Smooth muscle cell (in vitro differentiated cells): ENCODE results near the gene INTS4. TPM values are rescaled to one million over a fixed set of nuclear protein-coding genes. Genes with fewer than 3 reads are reported as not detected.
"Not testable (repeated sequence)": the region's sequence is repeated elsewhere in the genome, so short reads cannot be mapped to it uniquely, and the experiment has no call there.

Experiments
- DNase-seq: peaks from one replicate; lab custom pipeline; 2025; ENCODE audit not compliant: unreplicated experiment; lab: John Stamatoyannopoulos, UW
- H2AFZ ChIP-seq: fragments of 200-600 bp; sonication (generic); 2 replicates; pipeline ENCODE4 v1.6.0; 2016; ENCODE audit warnings: antibody characterized with exemption, low read depth, mild to moderate bottlenecking
- H3F3A ChIP-seq: fragments of 200-600 bp; sonication (generic); 2 replicates; pipeline ENCODE4 v1.6.0; 2017; ENCODE audit warnings: antibody characterized with exemption, low read depth
- H3K27ac ChIP-seq: fragments of 200-600 bp; sonication (generic); 2 replicates; pipeline ENCODE4 v1.5.1; 2016; ENCODE audit warnings: low read depth, mild to moderate bottlenecking
- H3K27me3 ChIP-seq: fragments of 200-600 bp; sonication (generic); 2 replicates; pipeline ENCODE4 v1.6.1; 2016; ENCODE audit warnings: low read depth, mild to moderate bottlenecking
- H3K36me3 ChIP-seq: fragments of 200-600 bp; sonication (generic); 2 replicates; pipeline ENCODE4 v1.5.1; 2016; ENCODE audit warnings: low read depth
- H3K4me1 ChIP-seq: fragments of 200-600 bp; sonication (generic); 2 replicates; pipeline ENCODE4 v1.5.1; 2016; ENCODE audit warnings: low read depth
- H3K4me2 ChIP-seq: fragments of 200-600 bp; sonication (generic); 2 replicates; pipeline ENCODE4 v1.6.0; 2016; ENCODE audit warnings: mild to moderate bottlenecking
- H3K4me3 ChIP-seq: fragments of 200-600 bp; sonication (generic); 2 replicates; pipeline ENCODE4 v1.5.1; 2016; ENCODE audit warnings: mild to moderate bottlenecking
- H3K79me2 ChIP-seq: fragments of 200-600 bp; sonication (generic); 2 replicates; pipeline ENCODE4 v1.6.0; 2016; ENCODE audit warnings: low read depth, mild to moderate bottlenecking
- H3K9ac ChIP-seq: fragments of 200-600 bp; sonication (generic); 2 replicates; pipeline ENCODE4 v1.6.0; 2016; ENCODE audit warnings: low read depth
- H3K9me3 ChIP-seq: fragments of 200-600 bp; sonication (generic); replicated peaks from 2 replicates; pipeline ENCODE4 v1.5.1; 2016; ENCODE audit warnings: low read depth
- H4K20me1 ChIP-seq: fragments of 200-600 bp; sonication (generic); 2 replicates; pipeline ENCODE4 v1.6.0; 2016; ENCODE audit warnings: low read depth
- CTCF ChIP-seq: fragments of 200-600 bp; sonication (generic); IDR thresholded peaks from 2 replicates; pipeline ENCODE4 v1.5.1; 2017; ENCODE audit warnings: borderline replicate concordance, mild to moderate bottlenecking, antibody characterized with exemption; ENCODE audit not compliant: insufficient read depth, poor library complexity, severe bottlenecking
- WGBS: methylation state at CpG from one replicate; pipeline ENCODE4 v1.1.7; 2016; ENCODE audit warnings: low lambda C conversion rate; 5-methylcytosine and 5-hydroxymethylcytosine counted together
- polyA plus RNA-seq: library from polyadenylated mRNA; unstranded; fragments of >200 nt; fragmentation: Nextera tagmentation; extraction: Ambion mirVana; gene quantifications from 2 replicates; pipeline ENCODE4 v1.2.1, GENCODE V29; 2016
- total RNA-seq: library from RNA; depleted of rRNA; stranded (reverse); fragments of >200 nt; gene quantifications from 2 replicates; pipeline ENCODE4 v1.2.3, GENCODE V29; 2014

The INTS4 gene
- total and polyA plus RNA-seq, 2 experiments from 2014 or later, result 22.4 to 28.9 TPM

GRCh38 chr11:78031629-78032028, 37.2 kb upstream of the INTS4 start:
- no peaks in the 10 kb centered on the region for H4K20me1 ChIP-seq

GRCh38 chr11:78030429-78031325, 36.2 kb upstream of the INTS4 start:
- Histone ChIP-seq H3K9me3 (no peaks in the 10 kb centered on the region), H3K79me2 (no peaks in the 10 kb centered on the region), H3K9ac (no peak overlapping the region), H3K27me3 (no peaks in the 10 kb centered on the region), H2AFZ (no peak overlapping the region), H4K20me1 (no peaks in the 10 kb centered on the region), H3K36me3 (no peaks in the 10 kb centered on the region), H3K4me2 (no peak overlapping the region), H3F3A (no peaks in the 10 kb centered on the region), H3K27ac (no peak overlapping the region), H3K4me3 (no peak overlapping the region), H3K4me1 (no peaks in the 10 kb centered on the region)
- WGBS, result 87% methylated on average over 7 of the region's 7 CpGs
- TF ChIP-seq CTCF, result no peak
- DNase-seq, result no peak

More at GRCh38 chr11:78031629-78032028, 37.2 kb upstream of the INTS4 start:
- Histone ChIP-seq H3K79me2 (no peaks in the 10 kb centered on the region), H3K27me3 (no peaks in the 10 kb centered on the region), H3K9ac (no peak overlapping the region), H3K27ac (no peak overlapping the region), H3K4me2 (no peak overlapping the region), H3K4me1 (no peaks in the 10 kb centered on the region), H3K36me3 (no peaks in the 10 kb centered on the region), H3K4me3 (no peak overlapping the region), H2AFZ (no peak overlapping the region), H3K9me3 (no peaks in the 10 kb centered on the region), H3F3A (no peaks in the 10 kb centered on the region)
- WGBS, result 97% methylated on average over 3 of the region's 3 CpGs
- TF ChIP-seq CTCF, result no peak
- DNase-seq, result no peak

- not testable (repeated sequence) for H2AFZ ChIP-seq, H3K27ac ChIP-seq, H3F3A ChIP-seq, H3K9ac ChIP-seq, H3K79me2 ChIP-seq, H3K36me3 ChIP-seq, DNase-seq, H3K27me3 ChIP-seq, H3K4me3 ChIP-seq, H3K9me3 ChIP-seq, H4K20me1 ChIP-seq, H3K4me2 ChIP-seq, H3K4me1 ChIP-seq
- 67% methylated on average over 9 of the region's 9 CpGs for WGBS
Observed at GRCh38 chr11:78028423-78028822, 34.0 kb upstream of the INTS4 start.

GRCh38 chr11:78027759-78028158, 33.3 kb upstream of the INTS4 start:
- no peak for DNase-seq
- H3K9me3 ChIP-seq, result no peaks in the 10 kb centered on the region
- TF ChIP-seq CTCF, result no peak
- H3K4me3 ChIP-seq, result no peak overlapping the region
- no peak overlapping the region for H3K4me2 ChIP-seq
- H3K79me2 ChIP-seq, result no peaks in the 10 kb centered on the region
- H3K36me3 ChIP-seq, result no peaks in the 10 kb centered on the region
- H3F3A ChIP-seq, result no peaks in the 10 kb centered on the region
- peaks cover 5% of the 10 kb centered on the region for H3K4me1 ChIP-seq
- no peak overlapping the region for H3K27ac ChIP-seq
- H3K9ac ChIP-seq, result no peak overlapping the region
- H2AFZ ChIP-seq, result no peak overlapping the region
- no peaks in the 10 kb centered on the region for H3K27me3 ChIP-seq
- WGBS, result 95% methylated on average over 2 of the region's 2 CpGs
- no peaks in the 10 kb centered on the region for H4K20me1 ChIP-seq
